Measurements from ENCODE around the gene CFDP1. TPM values are rescaled to one million over a fixed set of nuclear protein-coding genes. Genes with fewer than 3 reads are reported as not detected.

CFDP1 gene
- polyA plus RNA-seq, 1 donor (not counting 4 experiments of a cell fraction or from before 2014, with no cell fraction given): 42.1 TPM

DNA sequence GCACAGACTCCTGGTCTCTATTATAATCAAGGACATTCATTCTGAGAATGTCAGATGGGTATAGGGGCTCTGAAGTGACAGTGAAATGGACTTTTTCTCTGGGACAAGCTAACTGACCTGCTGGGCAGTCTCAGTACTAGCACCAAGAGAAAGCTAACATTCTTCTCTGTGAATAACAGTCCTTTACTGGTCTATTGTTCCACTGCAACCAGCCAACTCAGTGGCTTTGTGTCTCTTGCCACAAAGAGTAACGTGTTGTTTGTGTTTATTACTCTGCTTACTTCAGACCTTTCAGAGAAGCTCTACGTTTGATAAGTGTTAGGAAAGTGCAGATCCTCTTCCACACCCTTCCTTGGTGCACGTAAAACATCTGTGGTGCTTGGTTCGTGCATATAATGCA, 120.4 kb downstream of the CFDP1 start:
- H3K4me2 ChIP-seq (ENCODE audit: control insufficient read depth, extremely low read depth, insufficient read depth, low read depth, low read length): no peak overlapping the region
- DNase-seq (ENCODE audit: low read depth, low spot score): no peak
- H3K27me3 ChIP-seq (ENCODE audit: control insufficient read depth, extremely low read depth, insufficient read depth, low read length): no peaks in the 10 kb centered on the region
- H3K9me3 ChIP-seq (ENCODE audit: control insufficient read depth, low read depth, low read length): no peaks in the 10 kb centered on the region
- H2AFZ ChIP-seq (ENCODE audit: control insufficient read depth, low read length): no peak overlapping the region
- peaks cover 0 to 1% of the 10 kb centered on the region in 2 experiments for H3K36me3 ChIP-seq (ENCODE audit: control insufficient read depth in 2 of 2, extremely low read depth in 1 of 2, insufficient read depth in 2 of 2, low read length in 2 of 2)
- FAIRE-seq: no peak
- TF ChIP-seq, protein P1, sequence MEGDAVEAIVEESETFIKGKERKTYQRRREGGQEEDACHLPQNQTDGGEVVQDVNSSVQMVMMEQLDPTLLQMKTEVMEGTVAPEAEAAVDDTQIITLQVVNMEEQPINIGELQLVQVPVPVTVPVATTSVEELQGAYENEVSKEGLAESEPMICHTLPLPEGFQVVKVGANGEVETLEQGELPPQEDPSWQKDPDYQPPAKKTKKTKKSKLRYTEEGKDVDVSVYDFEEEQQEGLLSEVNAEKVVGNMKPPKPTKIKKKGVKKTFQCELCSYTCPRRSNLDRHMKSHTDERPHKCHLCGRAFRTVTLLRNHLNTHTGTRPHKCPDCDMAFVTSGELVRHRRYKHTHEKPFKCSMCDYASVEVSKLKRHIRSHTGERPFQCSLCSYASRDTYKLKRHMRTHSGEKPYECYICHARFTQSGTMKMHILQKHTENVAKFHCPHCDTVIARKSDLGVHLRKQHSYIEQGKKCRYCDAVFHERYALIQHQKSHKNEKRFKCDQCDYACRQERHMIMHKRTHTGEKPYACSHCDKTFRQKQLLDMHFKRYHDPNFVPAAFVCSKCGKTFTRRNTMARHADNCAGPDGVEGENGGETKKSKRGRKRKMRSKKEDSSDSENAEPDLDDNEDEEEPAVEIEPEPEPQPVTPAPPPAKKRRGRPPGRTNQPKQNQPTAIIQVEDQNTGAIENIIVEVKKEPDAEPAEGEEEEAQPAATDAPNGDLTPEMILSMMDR (optimal IDR thresholded peaks at IDR 0.05 in 1 of 3, IDR thresholded peaks at IDR 0.05 in 1 of 3, conservative IDR thresholded peaks at IDR 0.05 in 1 of 3; ENCODE audit: extremely low read depth in 1 of 3, insufficient read depth in 2 of 3, low read length in 3 of 3): no peak
- TF ChIP-seq EZH2 (IDR thresholded peaks at IDR 0.05; ENCODE audit: low read length): no peak
- dilution Hi-C loops (cut with MboI; ENCODE audit: extremely low pct_ligation_motif_present, low sequenced_read_pairs): no loop called here
- no peak overlapping the region for H3K27ac ChIP-seq (ENCODE audit: control insufficient read depth, insufficient read depth, low read length)
- no peaks in the 10 kb centered on the region for H3K9me1 ChIP-seq (ENCODE audit: control insufficient read depth, extremely low read depth, insufficient read depth, low read length)
- no peaks in the 10 kb centered on the region for H4K20me1 ChIP-seq (ENCODE audit: control insufficient read depth, extremely low read depth, insufficient read depth, low read length)
- no peaks in the 10 kb centered on the region for H3K79me2 ChIP-seq (ENCODE audit: control insufficient read depth, insufficient read depth, low read length)
- H3K9ac ChIP-seq (ENCODE audit: control insufficient read depth, extremely low read depth, insufficient read depth, low read length): no peak overlapping the region
- peaks cover 4% of the 10 kb centered on the region for H3K4me1 ChIP-seq (ENCODE audit: control insufficient read depth, extremely low read depth, insufficient read depth, low read length)
- no peak overlapping the region for H3K4me3 ChIP-seq (ENCODE audit: control insufficient read depth in 2 of 3, extremely low read depth in 1 of 3, insufficient read depth in 2 of 3, low read depth in 1 of 3, low read length in 3 of 3)

DNA sequence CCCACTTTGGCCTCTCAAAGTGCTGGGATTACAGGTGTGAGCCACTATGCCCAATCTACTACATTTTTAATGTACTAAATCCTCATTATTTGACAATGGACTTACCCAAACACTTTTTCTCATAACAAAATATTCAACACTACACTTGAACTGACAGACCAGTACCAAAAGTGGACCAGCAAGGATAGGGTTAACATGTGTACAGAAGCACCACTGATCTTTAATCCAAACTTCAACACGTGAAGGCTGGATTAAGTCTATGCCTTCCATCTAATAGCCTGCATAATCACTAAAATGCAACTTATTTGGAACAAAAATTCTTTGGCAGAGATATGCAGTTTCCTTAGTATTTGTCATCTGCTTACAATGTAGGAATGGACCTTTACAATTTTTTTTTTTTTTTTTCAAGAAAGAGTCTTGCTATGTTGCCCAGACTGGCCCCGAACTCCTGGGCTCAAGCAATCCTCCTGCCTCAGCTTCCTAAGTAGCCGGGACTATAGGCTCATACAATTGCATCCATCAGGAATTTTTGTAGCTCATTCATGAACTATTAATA, 121.8 kb downstream of the CFDP1 start:
- no peak overlapping the region for H3K4me2 ChIP-seq (ENCODE audit: control insufficient read depth, extremely low read depth, insufficient read depth, low read depth, low read length)
- H3K27ac ChIP-seq (ENCODE audit: control insufficient read depth, insufficient read depth, low read length): no peak overlapping the region
- no peak overlapping the region for H2AFZ ChIP-seq (ENCODE audit: control insufficient read depth, low read length)
- TF ChIP-seq EZH2 (IDR thresholded peaks at IDR 0.05; ENCODE audit: low read length): no peak
- TF ChIP-seq, protein P1 (optimal IDR thresholded peaks at IDR 0.05 in 1 of 3, IDR thresholded peaks at IDR 0.05 in 1 of 3, conservative IDR thresholded peaks at IDR 0.05 in 1 of 3; ENCODE audit: extremely low read depth in 1 of 3, insufficient read depth in 2 of 3, low read length in 3 of 3): no peak
- dilution Hi-C loops (cut with MboI; ENCODE audit: extremely low pct_ligation_motif_present, low sequenced_read_pairs): no loop called here
- DNase-seq (ENCODE audit: low read depth, low spot score): no peak
- no peak for FAIRE-seq
- no peaks in the 10 kb centered on the region for H3K27me3 ChIP-seq (ENCODE audit: control insufficient read depth, extremely low read depth, insufficient read depth, low read length)
- H3K9me3 ChIP-seq (ENCODE audit: control insufficient read depth, low read depth, low read length): no peaks in the 10 kb centered on the region
- no peak overlapping the region for H3K4me3 ChIP-seq (ENCODE audit: control insufficient read depth in 2 of 3, extremely low read depth in 1 of 3, insufficient read depth in 2 of 3, low read depth in 1 of 3, low read length in 3 of 3)
- H3K9me1 ChIP-seq (ENCODE audit: control insufficient read depth, extremely low read depth, insufficient read depth, low read length): no peaks in the 10 kb centered on the region
- H3K9ac ChIP-seq (ENCODE audit: control insufficient read depth, extremely low read depth, insufficient read depth, low read length): no peak overlapping the region
- no peaks in the 10 kb centered on the region for H3K36me3 ChIP-seq (ENCODE audit: control insufficient read depth in 2 of 2, extremely low read depth in 1 of 2, insufficient read depth in 2 of 2, low read length in 2 of 2)
- H3K4me1 ChIP-seq (ENCODE audit: control insufficient read depth, extremely low read depth, insufficient read depth, low read length): peaks cover 16% of the 10 kb centered on the region
- no peaks in the 10 kb centered on the region for H4K20me1 ChIP-seq (ENCODE audit: control insufficient read depth, extremely low read depth, insufficient read depth, low read length)
- H3K79me2 ChIP-seq (ENCODE audit: control insufficient read depth, insufficient read depth, low read length): no peaks in the 10 kb centered on the region

Data from keratinocyte (primary cell).